GM18873 (cell line): ENCODE measurements around the gene SIVA1.
A peak's percentile ranks its signal among the peaks of the same experiment; 100 is the strongest.
"Not testable (repeated sequence)": the region's sequence is repeated elsewhere in the genome, so short reads cannot be mapped to it uniquely, and the experiment has no call there.

ENCODE experiments used
- ATAC-seq: cut with Tn5 transposase; IDR thresholded peaks from one replicate; pipeline ENCODE4 v1.9.1; 2021; ENCODE audit warnings: mild to moderate bottlenecking, moderate library complexity, moderate number of reproducible peaks; ENCODE audit not compliant: unreplicated experiment, low FRiP score

The SIVA1 gene

DNA sequence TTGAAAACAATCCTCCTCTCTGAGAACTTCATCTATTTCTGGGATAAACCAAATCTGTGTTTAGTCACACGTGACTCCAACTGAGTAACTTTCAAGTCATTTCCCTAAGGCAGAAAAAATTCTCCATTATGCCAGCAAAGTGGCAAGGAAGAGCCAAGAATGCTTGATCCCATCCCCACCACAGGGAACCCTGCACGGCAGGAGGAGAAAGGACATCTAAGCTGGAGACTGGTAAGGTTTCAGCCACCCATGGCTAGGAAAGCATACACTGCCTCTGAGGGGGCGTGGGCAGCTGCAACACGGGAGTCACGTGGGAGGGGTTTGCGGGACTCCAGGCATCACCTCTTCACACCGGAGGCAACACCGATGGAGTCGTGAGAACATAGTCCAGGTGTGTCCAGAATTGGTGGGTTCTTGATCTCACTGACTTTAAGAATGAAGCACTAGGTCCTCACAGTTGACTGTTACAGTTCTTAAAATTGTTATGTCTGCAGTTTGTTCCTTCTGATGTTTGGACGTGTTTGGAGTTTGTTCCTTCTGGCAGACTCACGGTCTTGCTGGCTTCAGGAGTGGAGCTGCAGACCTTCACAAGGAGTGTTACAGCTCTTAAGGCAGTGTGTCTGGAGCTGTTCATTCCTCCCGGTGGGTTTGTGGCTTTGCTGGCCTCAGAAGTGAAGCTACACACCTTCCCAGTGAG lies 2.7 kb upstream of the SIVA1 start:
- no peak for ATAC-seq

DNA sequence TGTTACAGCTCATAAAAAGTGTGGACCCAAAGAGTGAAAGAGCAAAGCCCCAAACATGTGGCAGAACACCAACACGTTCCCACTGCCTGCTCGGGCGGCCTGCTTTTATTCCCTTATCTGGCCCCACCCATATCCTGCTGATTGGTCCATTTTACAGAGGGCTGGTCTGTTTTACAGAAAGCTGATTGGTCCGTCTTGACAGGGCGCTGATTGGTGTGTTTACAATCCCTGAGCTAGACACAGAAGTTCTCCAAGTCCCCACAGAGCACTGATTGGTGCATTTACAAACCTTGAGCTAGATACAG lies 2.2 kb upstream of the SIVA1 start:
- ATAC-seq, result not testable (repeated sequence)

DNA sequence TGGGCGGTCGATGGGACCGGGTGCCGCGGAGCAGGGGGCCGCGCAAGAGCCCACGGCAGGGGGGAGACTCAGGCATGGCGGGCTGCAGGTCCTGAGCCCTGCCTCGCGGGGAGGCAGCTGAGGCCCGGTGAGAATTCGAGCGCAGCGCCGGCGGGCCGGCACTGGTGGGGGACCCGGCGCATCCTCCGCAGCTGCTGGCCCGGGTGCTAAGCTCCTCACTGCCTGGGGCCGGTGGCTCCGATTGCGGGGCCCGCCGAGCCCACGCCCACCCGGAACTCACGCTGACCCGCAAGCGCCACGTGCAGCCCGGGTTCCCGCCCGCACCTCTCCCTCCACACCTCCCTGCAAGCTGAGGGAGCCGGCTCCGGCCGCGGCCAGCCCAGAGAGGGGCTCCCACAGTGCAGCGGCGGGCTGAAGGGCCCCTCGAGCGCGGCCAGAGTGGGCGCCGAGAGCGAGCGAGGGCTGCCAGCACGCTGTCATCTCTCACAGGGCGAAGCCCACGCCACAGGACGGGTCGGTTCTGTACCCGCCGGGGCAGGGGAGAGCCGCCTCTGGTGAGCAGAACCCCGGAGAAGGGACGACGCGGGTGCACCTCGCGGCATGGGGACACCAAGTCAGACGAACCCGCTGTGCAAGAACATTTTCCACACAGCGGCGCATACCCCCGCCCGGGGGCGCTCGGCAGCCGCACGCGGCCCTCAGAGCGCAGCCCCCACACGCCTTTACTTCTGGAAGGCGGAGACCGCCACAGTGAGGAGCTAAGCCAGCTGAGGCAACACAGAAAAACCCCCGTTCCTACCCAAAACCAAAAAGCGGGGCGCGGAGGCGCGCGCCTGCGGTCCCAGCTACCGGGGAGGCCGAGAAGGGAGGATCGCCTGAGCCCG lies 1.2 kb upstream of the SIVA1 start:
- no peak for ATAC-seq

DNA sequence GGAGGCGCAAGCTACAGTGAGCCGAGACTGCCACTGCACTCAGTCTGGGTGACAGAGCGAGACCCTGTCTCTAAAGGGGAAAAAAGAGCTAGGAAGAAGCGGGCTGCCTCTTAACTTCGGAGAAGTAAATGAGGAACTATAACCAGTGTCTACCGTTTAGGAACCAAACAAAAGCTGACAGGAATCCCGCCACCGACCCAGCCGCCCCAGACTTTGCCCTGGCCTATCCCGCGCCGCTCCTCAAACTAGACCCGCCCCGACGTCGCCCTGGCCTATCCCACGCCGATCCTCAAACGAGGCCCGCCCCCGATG lies 568 bp upstream of the SIVA1 start:
- peak; percentile 58 for ATAC-seq

DNA sequence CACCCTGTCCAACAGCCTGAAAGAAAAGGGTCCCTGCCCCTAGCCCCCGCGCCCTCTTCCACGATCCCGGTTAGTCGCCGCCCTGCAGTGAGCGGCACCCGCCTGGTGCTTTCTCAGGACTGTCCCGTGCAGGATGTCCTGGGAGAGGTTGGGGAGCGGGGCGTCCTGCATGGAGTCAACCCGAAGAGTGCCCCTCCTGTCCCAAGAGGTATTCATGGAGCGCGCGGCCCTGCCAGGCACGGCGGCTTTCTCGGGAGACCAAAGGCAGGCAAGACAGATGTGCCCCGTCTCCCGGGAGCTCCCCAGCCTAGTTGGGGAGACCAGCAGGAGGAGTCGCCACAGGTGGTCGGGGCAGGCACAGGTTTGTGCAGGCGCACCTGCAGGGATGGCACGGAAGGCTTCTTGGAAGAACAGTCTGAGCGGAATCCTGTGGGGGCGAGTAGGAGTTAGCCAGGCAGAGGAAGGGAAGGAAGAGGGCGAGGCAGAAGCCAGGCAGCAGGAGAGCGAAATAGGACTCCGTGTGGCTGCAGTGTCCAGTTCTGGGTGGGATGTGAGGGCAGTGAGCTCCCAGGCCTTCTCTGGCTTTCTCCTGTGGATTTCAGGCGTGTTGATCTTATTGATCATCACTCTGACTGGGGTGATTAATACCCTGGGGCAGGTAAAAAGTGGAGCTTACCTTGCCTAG lies 723 bp downstream of the SIVA1 start:
- ATAC-seq, result no peak

DNA sequence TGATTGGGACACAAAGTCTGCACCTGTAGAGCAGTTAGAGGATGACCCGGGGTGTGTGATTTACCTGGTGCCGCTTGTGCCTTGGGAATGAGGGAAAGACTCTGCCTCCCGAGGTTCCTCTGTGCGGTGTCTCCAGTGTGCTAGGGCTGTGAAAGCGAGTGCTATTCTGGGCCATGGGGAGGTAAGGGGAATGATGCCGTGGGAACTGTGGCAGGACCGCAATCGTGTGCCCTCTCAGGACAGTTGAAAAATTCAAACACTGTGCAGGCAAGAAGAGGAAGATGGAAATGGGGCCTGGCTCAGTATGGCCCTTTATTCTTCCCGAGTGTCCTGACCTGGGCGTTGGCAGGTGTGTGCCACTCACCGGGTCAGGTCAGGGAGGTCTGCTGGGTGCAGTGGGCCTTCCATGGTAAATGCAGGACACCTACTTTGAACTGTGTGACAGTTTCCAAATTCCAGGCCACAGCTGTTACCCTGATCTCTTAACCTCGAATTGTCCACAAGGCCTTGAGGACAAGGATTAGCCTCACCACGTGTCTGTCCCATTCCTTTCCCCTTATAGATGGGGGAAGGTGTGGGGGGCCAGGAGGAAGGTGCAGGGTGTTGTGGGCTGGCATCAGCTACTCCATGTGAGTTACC lies 1.4 kb downstream of the SIVA1 start:
- ATAC-seq, result no peak

DNA sequence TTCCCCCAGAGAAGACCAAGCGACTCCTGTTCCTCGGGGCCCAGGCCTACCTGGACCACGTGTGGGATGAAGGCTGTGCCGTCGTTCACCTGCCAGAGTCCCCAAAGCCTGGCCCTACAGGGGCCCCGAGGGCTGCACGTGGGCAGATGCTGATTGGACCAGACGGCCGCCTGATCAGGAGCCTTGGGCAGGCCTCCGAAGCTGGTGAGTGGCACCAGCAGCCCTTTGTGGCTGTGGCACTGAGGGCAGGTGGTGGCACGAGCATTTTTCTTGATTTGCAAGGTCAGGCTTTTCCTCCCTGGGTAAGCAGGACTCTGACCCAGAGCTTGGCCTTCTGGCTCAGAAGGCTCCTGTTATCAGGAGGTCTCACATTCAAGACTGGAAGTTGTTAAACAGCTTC lies 2.7 kb downstream of the SIVA1 start:
- no peak for ATAC-seq

DNA sequence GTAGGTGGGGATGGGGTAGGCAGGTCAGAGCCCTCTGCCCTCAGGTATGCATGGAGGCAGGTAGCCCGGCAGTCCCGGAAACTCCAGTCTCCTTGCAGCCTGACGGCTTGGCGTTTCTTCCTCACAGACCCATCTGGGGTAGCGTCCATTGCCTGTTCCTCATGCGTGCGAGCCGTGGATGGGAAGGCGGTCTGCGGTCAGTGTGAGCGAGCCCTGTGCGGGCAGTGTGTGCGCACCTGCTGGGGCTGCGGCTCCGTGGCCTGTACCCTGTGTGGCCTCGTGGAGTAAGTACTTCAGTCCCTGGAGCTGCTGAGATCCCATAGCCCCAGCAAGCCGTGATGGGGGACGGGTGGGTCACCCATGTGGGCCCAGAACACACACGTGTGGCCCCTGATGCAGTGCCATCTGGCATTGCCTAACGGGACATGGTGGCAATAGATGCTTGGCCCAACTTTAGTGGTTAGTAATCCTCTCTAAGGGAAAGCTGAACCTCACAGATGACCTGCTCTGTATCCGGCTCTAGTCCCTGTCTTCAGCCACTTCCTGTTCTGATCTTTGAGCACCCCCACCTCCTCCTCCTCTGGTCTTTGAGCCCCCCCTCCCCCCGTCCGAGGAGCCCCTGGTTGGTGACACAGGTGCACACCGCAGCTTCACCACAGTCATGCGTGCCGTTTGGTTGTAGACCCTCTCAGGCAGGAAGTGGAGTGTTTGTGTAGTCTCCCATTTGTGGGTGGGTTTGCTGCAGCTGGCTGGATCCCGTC lies 3.7 kb downstream of the SIVA1 start:
- ATAC-seq, result no peak

DNA sequence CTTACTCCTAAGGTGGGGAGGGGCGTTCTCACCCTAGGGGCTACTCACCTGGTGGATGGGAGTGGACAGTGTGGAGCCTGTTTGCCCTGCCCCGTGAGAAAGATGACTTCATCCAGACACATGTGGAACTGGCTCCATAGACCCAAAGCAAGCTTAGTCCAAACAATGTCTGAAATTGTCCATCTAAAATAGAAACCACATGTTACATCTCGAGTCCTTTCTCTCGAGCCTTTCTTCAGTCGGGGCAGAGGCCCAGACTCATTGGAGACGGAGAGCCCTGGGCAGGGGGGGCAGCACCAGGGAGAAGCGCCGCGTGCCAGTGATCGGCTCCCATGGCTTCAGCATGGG lies 4.3 kb downstream of the SIVA1 start:
- ATAC-seq, result no peak

DNA sequence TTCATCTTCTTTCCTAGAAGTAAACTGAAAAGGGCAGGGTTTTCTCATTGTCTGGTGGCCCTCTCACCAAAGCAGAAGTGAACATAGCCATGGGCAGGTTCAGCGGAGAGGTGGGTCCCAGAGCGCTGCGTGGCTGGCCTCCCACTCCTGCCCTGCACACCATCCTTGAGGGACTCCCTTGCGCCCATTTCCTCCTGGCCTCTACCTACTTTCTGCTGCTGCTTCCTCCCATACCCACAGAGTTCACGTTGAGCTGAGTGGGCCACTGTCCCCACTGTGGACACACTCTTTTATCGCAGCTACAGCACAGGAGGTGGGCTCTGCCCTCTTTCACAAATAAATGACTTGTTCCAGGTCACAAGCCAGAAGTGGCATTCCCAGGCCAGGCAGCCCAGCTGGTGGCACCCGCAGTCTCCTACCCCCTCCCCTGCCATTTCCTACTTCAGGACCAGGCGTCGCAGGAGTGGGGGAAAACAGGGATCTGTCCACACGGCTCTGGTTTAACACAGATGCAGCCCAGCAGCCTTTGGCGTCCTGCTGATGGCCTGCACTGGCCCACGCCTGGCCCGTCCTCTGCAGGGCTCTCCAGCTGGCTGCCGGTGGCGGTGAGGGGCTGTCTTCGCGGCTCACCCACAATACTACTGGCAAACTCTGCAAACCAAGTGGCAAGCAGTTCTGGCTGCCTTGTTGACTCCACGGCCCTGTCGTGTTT lies 4.9 kb downstream of the SIVA1 start:
- no peak for ATAC-seq

DNA sequence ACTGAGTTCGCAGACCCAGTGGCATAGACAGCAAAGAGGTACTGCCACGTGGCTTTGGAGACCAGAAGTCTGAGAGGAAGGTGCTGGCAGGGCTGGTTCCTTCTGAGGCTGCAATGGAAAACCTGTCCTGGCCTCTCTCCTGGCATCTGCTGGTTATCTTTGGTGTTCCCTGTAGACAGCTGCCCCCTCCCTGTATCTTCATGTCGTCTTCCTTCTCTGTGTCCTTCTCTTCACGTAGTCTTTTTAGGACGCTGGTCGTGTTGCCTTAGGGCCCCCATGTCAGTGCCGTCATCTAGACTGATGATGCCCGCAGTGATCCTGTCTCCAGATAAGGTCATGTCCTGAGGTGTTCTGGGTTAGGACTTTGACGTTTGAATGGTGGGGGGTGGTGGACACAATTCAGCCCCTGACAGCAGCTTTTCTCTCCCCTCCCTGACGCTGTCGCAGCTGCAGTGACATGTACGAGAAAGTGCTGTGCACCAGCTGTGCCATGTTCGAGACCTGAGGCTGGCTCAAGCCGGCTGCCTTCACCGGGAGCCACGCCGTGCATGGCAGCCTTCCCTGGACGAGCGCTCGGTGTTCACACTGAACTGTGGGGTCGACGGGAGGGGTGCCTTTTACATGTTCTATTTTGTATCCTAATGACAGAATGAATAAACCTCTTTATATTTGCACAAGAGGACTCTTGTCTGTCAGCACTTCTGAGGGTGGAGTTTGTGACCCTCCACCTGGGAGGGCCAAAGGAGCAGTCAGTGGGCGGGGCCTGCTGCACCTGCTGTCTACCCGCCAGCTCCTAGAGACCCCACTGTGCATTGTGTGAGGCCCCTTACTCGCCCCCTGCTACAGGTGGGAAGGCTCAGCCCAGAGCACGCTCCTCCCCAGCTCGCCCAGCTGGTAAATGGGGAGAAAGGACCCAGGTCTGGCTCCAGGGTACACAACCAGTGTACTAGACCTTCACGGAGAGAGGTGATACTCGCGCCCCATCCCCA lies 6.3 kb downstream of the SIVA1 start:
- ATAC-seq, result no peak

DNA sequence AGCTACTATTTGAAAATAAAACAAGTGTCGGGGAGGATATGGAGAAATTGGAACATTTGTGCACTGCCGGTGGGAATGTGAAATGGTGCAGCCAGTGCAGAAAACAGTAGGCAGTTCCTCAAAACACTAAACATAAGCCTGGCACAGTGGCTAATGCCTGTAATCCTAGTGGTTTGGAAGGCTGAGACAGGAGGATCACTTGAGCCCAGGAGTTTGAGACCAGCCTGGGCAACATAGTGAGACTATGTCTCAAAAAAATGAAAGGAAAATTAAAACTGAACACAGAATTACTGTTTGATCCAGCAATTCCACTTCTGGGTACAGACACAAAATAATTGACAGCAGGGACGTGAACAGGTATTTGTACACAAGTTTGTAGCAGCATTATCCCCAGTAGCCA lies 12.6 kb downstream of the SIVA1 start:
- ATAC-seq, result no peak

DNA sequence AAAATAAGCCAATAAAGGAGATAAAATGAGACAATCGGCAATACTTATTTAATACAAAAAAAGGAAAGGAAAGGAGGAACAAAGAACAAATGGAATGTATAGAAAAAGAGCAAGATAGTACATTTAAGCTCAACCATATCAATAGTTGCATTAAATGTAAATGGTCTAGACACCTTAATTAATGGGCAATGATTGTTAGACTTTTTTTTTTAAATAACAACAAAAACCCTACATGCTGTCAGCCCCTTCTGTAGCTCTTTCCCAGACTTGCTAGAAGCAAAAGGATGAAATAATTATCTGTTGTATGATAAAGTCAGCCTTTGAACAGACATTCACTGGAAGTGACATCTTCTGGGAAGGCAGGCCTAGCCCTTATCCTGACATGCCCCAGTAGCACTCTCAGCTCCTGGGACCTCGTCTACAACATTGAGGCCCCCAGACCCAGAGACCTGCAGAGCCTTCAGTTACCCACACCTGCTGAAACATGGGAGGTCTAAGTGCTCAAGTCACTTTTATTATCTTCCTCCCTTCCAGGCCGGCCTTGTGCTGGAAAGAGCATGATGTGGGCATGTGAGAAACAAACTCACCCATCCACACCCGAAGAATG lies 13.4 kb downstream of the SIVA1 start:
- no peak for ATAC-seq

DNA sequence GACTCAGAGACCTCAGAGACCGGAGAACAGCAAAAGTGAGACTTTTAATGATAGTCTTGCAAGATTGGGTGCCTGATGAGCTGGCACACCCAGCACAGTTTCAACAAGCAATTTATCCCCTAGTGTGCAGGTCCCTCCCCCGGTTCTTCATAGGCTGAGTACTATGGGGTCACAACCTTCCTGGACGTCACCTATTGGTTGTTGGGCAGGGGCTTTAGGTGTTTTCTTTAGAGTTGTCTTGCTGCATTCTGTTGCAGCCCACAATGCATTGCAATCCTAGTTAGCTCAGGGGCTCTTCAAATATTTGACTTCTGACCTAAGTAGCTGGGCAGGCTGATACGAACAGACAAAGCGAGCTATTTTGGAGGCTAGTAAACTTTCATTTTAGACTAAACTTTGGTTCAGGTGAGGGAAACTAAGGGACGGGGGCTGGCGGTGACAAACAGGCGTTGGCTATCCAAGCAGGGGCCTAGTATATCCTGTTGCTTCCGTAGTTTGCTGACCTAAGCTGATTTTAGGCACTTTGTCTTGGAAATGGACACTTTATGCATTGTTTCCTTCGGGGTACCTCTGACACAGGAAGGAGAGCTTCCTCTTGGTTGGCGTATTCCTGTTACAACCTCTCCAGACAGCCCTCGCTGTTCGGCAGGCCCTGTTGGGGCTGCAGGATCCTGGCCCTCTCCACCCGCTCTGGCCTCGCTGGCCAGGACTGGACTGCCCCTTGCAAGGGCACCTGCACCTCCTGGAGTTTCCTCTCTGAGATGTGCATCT lies 14.1 kb downstream of the SIVA1 start:
- ATAC-seq, result no peak

DNA sequence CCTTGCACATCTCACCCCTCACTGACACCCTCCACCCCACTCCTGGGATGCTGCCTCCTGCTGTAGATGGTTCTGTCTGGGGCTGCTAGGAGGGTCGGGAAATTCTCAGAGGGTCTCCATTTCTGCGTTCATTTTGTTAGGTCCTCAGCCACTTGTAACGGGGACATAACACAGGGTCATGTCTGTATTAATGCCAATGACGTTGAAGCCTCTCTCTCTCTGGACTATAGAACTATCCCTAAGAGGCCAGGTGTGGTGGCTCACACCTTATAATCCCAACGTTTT lies 14.6 kb downstream of the SIVA1 start:
- ATAC-seq, result no peak

DNA sequence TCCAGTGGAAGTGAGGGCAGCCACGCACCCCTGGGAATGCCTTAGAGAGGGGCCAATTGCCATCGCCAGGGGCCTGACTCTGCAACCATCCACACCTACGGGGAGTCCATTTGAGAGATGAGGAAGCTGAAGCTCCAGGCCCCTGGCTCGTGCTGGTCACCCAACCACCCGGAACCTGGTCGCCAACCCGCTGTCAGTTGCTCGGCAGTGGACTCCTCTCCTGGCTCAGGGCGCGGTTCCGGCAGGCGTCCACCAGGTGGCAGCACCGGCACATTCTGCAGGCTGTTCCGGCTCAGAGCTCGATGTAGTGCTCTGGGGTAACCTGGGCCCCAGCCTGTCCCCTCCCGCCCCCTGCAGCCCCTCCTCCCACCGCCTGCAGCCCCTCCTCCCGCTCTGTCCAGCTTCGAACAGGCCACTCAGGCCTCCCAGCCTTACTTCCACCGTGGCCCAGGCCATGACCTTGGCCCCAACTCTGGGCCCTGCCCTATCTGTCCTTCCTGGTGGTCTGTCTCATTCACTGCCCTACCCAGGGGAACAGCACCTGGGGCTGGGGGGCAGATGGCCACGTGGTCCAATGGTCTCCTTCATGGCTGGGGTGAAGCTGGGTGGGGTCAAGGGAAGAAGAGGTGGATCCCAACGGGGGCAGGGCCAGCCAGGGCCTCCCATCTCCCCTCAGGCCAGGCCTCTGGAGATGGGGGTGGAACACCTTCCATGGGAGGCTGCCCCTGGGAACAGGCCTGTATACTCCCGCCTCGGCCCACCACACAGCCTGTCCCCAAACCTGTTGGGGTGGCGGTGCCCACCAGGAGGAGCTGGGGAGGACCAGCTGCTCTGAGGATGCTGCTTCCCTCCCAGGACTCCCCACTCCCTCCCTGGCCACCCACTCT lies 15.7 kb downstream of the SIVA1 start:
- ATAC-seq, result no peak
